OCI-LY3 (cell line): Measurements from ENCODE around the gene UBE3D.

Experiments used
- EZH2phosphoT487 ChIP-seq: fragments of 200-600 bp; shearing (Covaris generic); IDR thresholded peaks from 2 replicates; pipeline ENCODE4 v1.6.1; 2018; ENCODE audit warnings: antibody characterized with exemption, mixed run types, low read depth
- TF ChIP-seq, protein P1 (sequence below): fragments of 200-600, 300-600 bp; sonication (generic); IDR thresholded peaks from 2 replicates; pipeline ENCODE4 v1.5.1; 2014; ENCODE audit warnings: antibody characterized with exemption, low read length, low read depth

DNA sequence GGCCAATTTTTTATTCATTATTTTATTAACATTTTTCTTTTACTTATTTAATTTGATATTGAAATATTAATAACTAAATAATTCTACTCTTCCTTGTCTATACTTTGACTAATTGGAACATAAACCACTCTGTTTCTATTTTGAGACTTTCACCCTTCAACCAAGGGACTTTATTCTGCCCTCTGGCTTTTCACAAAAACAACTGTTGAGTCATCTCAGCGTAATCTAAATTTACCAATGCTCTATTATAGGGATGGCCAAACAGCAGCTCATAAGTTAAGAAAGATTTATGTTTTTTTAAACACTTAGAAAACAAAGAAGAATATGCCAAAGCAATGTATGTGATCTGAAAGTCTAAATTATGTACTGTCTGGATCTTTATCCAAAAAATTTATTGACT lies 48.5 kb upstream of the UBE3D start:
- TF ChIP-seq, protein P1, sequence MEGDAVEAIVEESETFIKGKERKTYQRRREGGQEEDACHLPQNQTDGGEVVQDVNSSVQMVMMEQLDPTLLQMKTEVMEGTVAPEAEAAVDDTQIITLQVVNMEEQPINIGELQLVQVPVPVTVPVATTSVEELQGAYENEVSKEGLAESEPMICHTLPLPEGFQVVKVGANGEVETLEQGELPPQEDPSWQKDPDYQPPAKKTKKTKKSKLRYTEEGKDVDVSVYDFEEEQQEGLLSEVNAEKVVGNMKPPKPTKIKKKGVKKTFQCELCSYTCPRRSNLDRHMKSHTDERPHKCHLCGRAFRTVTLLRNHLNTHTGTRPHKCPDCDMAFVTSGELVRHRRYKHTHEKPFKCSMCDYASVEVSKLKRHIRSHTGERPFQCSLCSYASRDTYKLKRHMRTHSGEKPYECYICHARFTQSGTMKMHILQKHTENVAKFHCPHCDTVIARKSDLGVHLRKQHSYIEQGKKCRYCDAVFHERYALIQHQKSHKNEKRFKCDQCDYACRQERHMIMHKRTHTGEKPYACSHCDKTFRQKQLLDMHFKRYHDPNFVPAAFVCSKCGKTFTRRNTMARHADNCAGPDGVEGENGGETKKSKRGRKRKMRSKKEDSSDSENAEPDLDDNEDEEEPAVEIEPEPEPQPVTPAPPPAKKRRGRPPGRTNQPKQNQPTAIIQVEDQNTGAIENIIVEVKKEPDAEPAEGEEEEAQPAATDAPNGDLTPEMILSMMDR, result no peak
- no peak for TF ChIP-seq EZH2phosphoT487
